GM10266 (cell line): ENCODE results near the gene MYO9A.

Experiments
- DNase-seq: peaks from one replicate; pipeline ENCODE4 v3.0.0; 2012; ENCODE audit errors: extremely low spot score
- CTCF ChIP-seq: IDR thresholded peaks from 2 replicates; pipeline ENCODE4 v1.5.1; 2012; ENCODE audit warnings: mild to moderate bottlenecking, low read depth; ENCODE audit not compliant: control insufficient read depth, insufficient read depth; ENCODE audit errors: missing control alignments

MYO9A gene

GRCh38 chr15:72161361-72162132, 43.6 kb upstream of the MYO9A start:
- TF ChIP-seq CTCF = no peak
- no peak for DNase-seq

GRCh38 chr15:72160696-72161245, 42.8 kb upstream of the MYO9A start:
- TF ChIP-seq CTCF = no peak
- no peak for DNase-seq

- DNase-seq = no peak
These were observed 39.0 kb upstream of the MYO9A start for GRCh38 chr15:72156928-72157327.

GRCh38 chr15:72155635-72156616, 38.0 kb upstream of the MYO9A start:
- peak; percentile 72 for DNase-seq
- TF ChIP-seq CTCF = peak; percentile 91

More at GRCh38 chr15:72156928-72157327, 39.0 kb upstream of the MYO9A start:
- no peak for TF ChIP-seq CTCF

GRCh38 chr15:72155003-72155621, 37.2 kb upstream of the MYO9A start:
- TF ChIP-seq CTCF = no peak
- no peak for DNase-seq

GRCh38 chr15:72154316-72154715, 36.4 kb upstream of the MYO9A start:
- DNase-seq = no peak
- TF ChIP-seq CTCF = no peak
